Endodermal cell (in vitro differentiated cells): Measurements from ENCODE around the gene PTPN9. TPM values are rescaled to one million over a fixed set of nuclear protein-coding genes. Genes with fewer than 3 reads are reported as not detected.

Experiments used
- DNase-seq: peaks from one replicate; pipeline ENCODE4 v3.0.0-alpha.2; 2017
- H3K27ac ChIP-seq: 2 replicates; pipeline ENCODE4 v1.5.1; 2013; ENCODE audit warnings: mild to moderate bottlenecking, low read depth, low read length, moderate library complexity
- H3K27me3 ChIP-seq: 2 replicates; pipeline ENCODE4 v1.6.1; 2013; ENCODE audit warnings: mild to moderate bottlenecking, low read length, moderate library complexity; ENCODE audit not compliant: insufficient read depth, control insufficient read depth, poor library complexity, severe bottlenecking
- H3K36me3 ChIP-seq: 2 replicates; pipeline ENCODE4 v1.7.0; 2013; ENCODE audit warnings: mild to moderate bottlenecking, low read length, moderate library complexity; ENCODE audit not compliant: control insufficient read depth, insufficient read depth
- H3K4me1 ChIP-seq: one replicate; pipeline ENCODE4 v1.7.0; 2013; ENCODE audit warnings: low read length; ENCODE audit not compliant: control insufficient read depth, insufficient read depth
- H3K4me3 ChIP-seq: 2 replicates; pipeline ENCODE4 v1.5.1; 2013; ENCODE audit warnings: mild to moderate bottlenecking, low read length, moderate library complexity
- H3K9ac ChIP-seq: 2 replicates; pipeline ENCODE4 v1.6.1; 2013; ENCODE audit warnings: mild to moderate bottlenecking, low read length, moderate library complexity; ENCODE audit not compliant: poor library complexity, severe bottlenecking; ENCODE audit errors: extremely low read depth
- H3K9me3 ChIP-seq: 2 replicates; pipeline ENCODE4 v1.6.1; 2013; ENCODE audit warnings: mild to moderate bottlenecking, low read length, moderate library complexity; ENCODE audit not compliant: control insufficient read depth
- H3K27ac Mint-ChIP-seq: 2 replicates; pipeline ENCODE4 v1.8.0; 2020; ENCODE audit warnings: mixed read lengths
- H3K27me3 Mint-ChIP-seq: 2 replicates; pipeline ENCODE4 v1.8.0; 2021; ENCODE audit warnings: mild to moderate bottlenecking, mixed read lengths; ENCODE audit not compliant: insufficient read depth
- H3K36me3 Mint-ChIP-seq: 2 replicates; pipeline ENCODE4 v1.8.0; 2020; ENCODE audit warnings: low read depth, mixed read lengths
- H3K4me1 Mint-ChIP-seq: 2 replicates; pipeline ENCODE4 v1.8.0; 2020; ENCODE audit warnings: mixed read lengths
- H3K4me3 Mint-ChIP-seq: 2 replicates; pipeline ENCODE4 v1.8.0; 2020; ENCODE audit warnings: mild to moderate bottlenecking, moderate library complexity, mixed read lengths
- H3K9me3 Mint-ChIP-seq: 2 replicates; pipeline ENCODE4 v1.8.0; 2020; ENCODE audit warnings: mild to moderate bottlenecking, mixed read lengths
- CTCF ChIP-seq: fragments of 200-600 bp; sonication (generic); conservative IDR thresholded peaks from 2 replicates; pipeline ENCODE4 v1.5.0; 2021; ENCODE audit warnings: antibody characterized with exemption, mild to moderate bottlenecking
- WGBS, 2 experiments: methylation state at CpG; one replicate each; pipeline versions ENCODE4 v1.1.5 to v1.1.7; 2013; ENCODE audit warnings: missing lambda C conversion rate in 2 of 2, mixed read lengths in 1 of 2; ENCODE audit not compliant: insufficient coverage in 1 of 2, insufficient read length in 1 of 2; 5-methylcytosine and 5-hydroxymethylcytosine counted together
- total RNA-seq, 2 donors: library from RNA; stranded (reverse); fragmentation: NEBNext Ultra II Directional in 1 of 2; extraction: Animal tissue kit (Norgen Biotek cat#: 25700) in 1 of 2; gene quantifications; 2 replicates in 1 of 2; 3 replicates in 1 of 2; pipeline ENCODE4 v1.2.1, GENCODE V29; 2021

Gene PTPN9
- total RNA-seq, 2 donors from 2014 or later: 49.1 to 53.5 TPM

DNA sequence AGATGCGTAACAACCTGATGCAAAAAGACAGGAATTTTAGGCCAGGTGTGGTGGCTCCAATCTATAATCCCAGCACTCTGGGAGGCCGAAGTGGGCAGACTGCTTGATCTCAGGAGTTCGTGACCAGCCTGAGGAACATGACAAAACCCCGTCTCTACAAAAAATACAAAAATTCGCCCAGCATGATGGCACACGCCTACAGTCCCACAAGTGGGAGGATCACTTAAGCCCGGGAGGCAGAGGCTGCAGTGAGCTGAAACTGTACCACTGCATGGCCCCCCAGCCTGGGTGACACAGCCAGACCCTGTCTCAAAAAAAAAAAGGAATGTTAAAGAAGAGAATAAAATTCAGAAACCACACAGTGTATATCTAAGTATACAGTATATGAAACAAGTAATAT is 40.7 kb downstream of the PTPN9 start:
- Histone ChIP-seq H3K4me3 (no peak overlapping the region), H3K9ac (no peak overlapping the region), H3K27me3 (no peaks in the 10 kb centered on the region), H3K4me1 (peaks cover 2% of the 10 kb centered on the region), H3K27ac (no peak overlapping the region), H3K9me3 (no peaks in the 10 kb centered on the region), H3K36me3 (peaks cover 19% of the 10 kb centered on the region)
- H3K4me3 Mint-ChIP-seq: no peak overlapping the region
- no peak for TF ChIP-seq CTCF
- DNase-seq: no peak
- H3K27me3 Mint-ChIP-seq: no peaks in the 10 kb centered on the region
- H3K4me1 Mint-ChIP-seq: peaks cover 29% of the 10 kb centered on the region
- H3K36me3 Mint-ChIP-seq: peaks cover 27% of the 10 kb centered on the region
- WGBS, 2 experiments: 95 to 100% methylated on average over 5 to 7 of the region's 7 CpGs
- H3K27ac Mint-ChIP-seq: no peak overlapping the region
- H3K9me3 Mint-ChIP-seq: peaks cover 5% of the 10 kb centered on the region

DNA sequence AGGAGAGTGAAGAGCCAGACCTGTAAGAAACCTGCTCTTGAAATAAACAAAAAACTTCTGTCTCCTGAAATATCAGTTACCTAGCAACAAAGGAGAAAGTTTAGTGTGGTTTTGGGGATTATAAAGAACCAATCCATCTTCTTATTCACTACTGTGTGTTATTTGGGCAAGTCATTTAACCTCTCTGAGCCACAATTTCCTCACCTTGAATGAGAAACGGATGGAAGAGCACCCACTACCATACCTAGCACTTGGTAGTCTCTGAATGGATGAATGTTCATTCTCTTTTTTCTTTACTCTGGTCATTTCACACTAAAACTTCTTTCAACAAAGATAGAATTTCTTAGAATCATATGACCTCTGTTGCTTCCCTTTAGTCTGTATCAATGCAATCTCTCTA is 45.2 kb downstream of the PTPN9 start:
- no peak for TF ChIP-seq CTCF
- Histone ChIP-seq H3K9ac (no peak overlapping the region), H3K4me1 (no peaks in the 10 kb centered on the region), H3K27ac (no peak overlapping the region), H3K27me3 (no peaks in the 10 kb centered on the region), H3K9me3 (no peaks in the 10 kb centered on the region), H3K4me3 (no peak overlapping the region), H3K36me3 (peaks cover 21% of the 10 kb centered on the region)
- Mint-ChIP-seq H3K27ac (no peak overlapping the region), H3K27me3 (no peaks in the 10 kb centered on the region), H3K36me3 (peaks cover 19% of the 10 kb centered on the region), H3K4me1 (peaks cover 31% of the 10 kb centered on the region), H3K9me3 (peaks cover 5% of the 10 kb centered on the region), H3K4me3 (no peak overlapping the region)
- no peak for DNase-seq
- WGBS, 2 experiments: 83% methylated on average over 1 of the region's 1 CpG

DNA sequence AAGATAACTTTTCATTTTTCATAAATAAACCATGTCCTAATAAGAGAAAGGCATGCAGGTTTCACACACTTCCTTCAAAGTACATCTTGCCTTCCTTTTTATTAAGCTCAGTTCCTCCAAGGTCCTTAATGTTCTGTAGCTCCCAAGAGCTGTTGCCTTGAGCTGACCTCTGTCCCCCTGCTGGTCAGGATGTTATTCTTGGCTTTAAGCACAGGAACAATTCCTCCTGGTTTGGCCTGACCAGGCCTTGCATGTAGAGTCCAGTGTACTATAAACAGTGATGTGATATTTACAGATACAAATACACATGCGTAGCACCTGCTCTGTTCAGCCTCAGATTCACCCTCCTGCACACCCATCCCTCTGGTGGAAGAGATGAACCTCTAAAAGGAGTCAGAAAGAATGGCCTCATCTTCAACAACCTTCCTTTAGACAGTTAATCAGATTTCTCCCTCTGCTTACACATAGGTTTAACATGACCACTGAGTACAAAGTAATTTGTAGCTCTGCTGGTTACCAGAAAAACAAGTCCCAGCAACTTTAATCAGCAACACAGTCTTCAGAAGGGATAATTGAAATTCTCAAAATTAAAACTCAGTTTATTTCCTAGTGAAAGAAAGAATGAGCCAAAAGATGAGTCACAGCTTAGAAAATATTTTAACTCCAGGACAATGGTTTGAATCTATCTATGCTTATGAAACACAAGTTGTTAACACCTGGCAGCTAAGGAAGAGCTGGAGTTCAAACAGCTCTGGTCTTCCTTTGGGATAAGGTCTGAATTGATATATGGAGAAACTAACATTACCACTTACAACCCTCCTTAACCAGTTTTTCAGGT is 46.5 kb downstream of the PTPN9 start:
- H3K9ac ChIP-seq: peak overlapping the region; percentile 2
- no peak overlapping the region for H3K27ac ChIP-seq
- H3K4me3 ChIP-seq: no peak overlapping the region
- peaks cover 16% of the 10 kb centered on the region for H3K36me3 Mint-ChIP-seq
- peak; percentile 80 for DNase-seq
- no peaks in the 10 kb centered on the region for H3K4me1 ChIP-seq
- peaks cover 31% of the 10 kb centered on the region for H3K4me1 Mint-ChIP-seq
- 86% methylated on average over 1 of the region's 1 CpG; no CpG with 5 or more reads in 1 of the 2 experiments for WGBS, 2 experiments
- H3K9me3 Mint-ChIP-seq: no peaks in the 10 kb centered on the region
- H3K27ac Mint-ChIP-seq: peak overlapping the region; percentile 77
- peak; percentile 85 for TF ChIP-seq CTCF
- H3K27me3 Mint-ChIP-seq: no peaks in the 10 kb centered on the region
- H3K36me3 ChIP-seq: peaks cover 18% of the 10 kb centered on the region
- no peak overlapping the region for H3K4me3 Mint-ChIP-seq
- no peaks in the 10 kb centered on the region for H3K9me3 ChIP-seq
- no peaks in the 10 kb centered on the region for H3K27me3 ChIP-seq
